ENCODE measurements around the gene SLC30A10. TPM values are rescaled to one million over a fixed set of nuclear protein-coding genes. Genes with fewer than 3 reads are reported as not detected.
A peak's percentile ranks its signal among the peaks of the same experiment; 100 is the strongest.

SLC30A10 gene
- total and polyA plus RNA-seq, 2 of the 13 experiments (the other 11 are each of a cell fraction or from before 2014, with no cell fraction given), result 20.9 to 30.2 TPM

DNA sequence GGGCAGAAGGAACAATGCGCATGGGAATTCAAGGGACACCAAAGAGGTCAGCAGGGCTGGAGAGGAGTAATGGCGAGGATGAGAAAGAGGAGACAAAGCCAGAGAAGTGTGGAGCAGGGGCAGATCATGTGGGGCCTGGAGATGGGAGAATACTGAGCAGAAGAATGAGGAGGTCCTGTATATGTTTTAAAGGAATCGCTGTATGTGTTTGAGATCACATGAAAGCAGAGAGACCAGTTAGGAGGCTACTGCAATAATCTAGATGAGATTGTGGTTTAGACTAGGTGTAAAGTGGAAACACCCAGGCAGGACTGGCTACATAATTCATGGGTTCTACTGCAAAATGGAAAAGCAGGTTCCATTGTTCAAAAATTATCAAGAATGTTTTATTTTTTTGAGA, 33.3 kb upstream of the SLC30A10 start:
- WGBS (ENCODE audit: low lambda C conversion rate), result 81% methylated on average over 2 of the region's 3 CpGs
- Histone ChIP-seq H2AFZ (ENCODE audit: low read length) (no peak overlapping the region), H3K9ac (ENCODE audit: insufficient read depth, low read depth, low read length) (no peak overlapping the region), H3K4me2 (ENCODE audit: low read depth, low read length) (no peak overlapping the region), H3K36me3 (replicated peaks in 1 of 2; ENCODE audit: control insufficient read depth in 1 of 2, insufficient read depth in 2 of 2, low read length in 2 of 2) (no peaks in the 10 kb centered on the region), H4K20me1 (ENCODE audit: insufficient read depth, low read length) (no peaks in the 10 kb centered on the region), H3K27me3 (ENCODE audit: control insufficient read depth in 1 of 2, insufficient read depth in 2 of 2, low read length in 2 of 2) (no peaks in the 10 kb centered on the region), H3K9me3 (ENCODE audit: low read length) (no peaks in the 10 kb centered on the region), H3K27ac (ENCODE audit: extremely low read length, insufficient read depth, low read length) (no peak overlapping the region), H3K4me3 (replicated peaks in 1 of 3; ENCODE audit: insufficient read depth in 1 of 3, low read depth in 2 of 3, low read length in 3 of 3) (no peak overlapping the region), H3K79me2 (ENCODE audit: insufficient read depth, low read length) (no peaks in the 10 kb centered on the region), H3K4me1 (ENCODE audit: insufficient read depth, low read length) (no peaks in the 10 kb centered on the region)
- no peak for ATAC-seq
- BruUV-seq (replicated peaks), result no TSS peak
- ChIA-PET POLR2A (no interaction called here), CTCF (ENCODE audit: low intra/inter-chr PET ratio, low total read pairs) (no interaction called here)
- intact Hi-C loops (cut with micrococcal nuclease; ENCODE audit: unreplicated experiment), result no loop called here
- no peak for FAIRE-seq
- in situ Hi-C loops (cut with HindIII; ENCODE audit: extremely low pct_ligation_motif_present, low pct_unique_long_range_greater_than_20kb), result no loop called here
- TF ChIP-seq YY1 (IDR thresholded peaks at IDR 0.05; ENCODE audit: insufficient read depth, insufficient replicate concordance, low read depth, low read length) (no peak), ZNF224 (CRISPR knock-in tag; IDR thresholded peaks at IDR 0.05) (no peak), PHF5A (CRISPR knock-in tag; IDR thresholded peaks at IDR 0.05; ENCODE audit: low read depth, unreplicated experiment) (no peak)
- TF ChIP-seq, protein P1, sequence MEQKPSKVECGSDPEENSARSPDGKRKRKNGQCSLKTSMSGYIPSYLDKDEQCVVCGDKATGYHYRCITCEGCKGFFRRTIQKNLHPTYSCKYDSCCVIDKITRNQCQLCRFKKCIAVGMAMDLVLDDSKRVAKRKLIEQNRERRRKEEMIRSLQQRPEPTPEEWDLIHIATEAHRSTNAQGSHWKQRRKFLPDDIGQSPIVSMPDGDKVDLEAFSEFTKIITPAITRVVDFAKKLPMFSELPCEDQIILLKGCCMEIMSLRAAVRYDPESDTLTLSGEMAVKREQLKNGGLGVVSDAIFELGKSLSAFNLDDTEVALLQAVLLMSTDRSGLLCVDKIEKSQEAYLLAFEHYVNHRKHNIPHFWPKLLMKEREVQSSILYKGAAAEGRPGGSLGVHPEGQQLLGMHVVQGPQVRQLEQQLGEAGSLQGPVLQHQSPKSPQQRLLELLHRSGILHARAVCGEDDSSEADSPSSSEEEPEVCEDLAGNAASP (CRISPR knock-in tag; IDR thresholded peaks at IDR 0.05; ENCODE audit: borderline replicate concordance), result no peak
- no peak for DNase-seq (ENCODE audit: low spot score)

DNA sequence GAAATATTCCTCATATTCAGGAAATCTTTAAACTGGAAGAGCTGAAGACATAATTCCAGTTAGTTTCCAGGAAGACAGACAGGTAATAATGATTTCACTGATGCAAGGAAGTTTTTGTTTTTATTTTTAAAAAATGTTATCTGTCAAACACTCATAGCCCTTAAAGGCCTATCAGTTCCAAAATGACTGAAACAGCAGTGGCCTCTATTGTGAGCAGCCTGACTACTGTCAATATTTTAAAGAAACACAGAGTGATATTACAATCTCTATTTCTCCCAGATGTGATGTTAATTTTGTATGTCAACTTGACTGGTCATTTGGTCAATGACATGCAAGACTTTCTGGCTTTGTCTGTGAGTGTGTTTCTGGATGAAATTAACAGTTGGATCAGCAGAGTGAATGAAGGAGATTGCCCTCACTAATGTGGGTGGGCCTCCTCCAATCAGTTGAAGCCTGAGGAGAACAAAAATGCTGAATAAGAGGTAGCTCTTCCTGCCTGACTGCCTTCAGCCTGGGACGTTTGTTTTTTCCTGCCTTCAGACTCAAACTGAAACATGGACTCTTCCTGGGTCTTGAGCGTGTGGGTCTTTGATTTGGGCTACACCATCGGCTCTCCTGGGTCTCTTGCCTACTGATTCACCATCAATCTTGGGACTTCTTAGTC, 31.3 kb upstream of the SLC30A10 start:
- POLR2A ChIA-PET, result no interaction called here
- Histone ChIP-seq H3K27ac (ENCODE audit: extremely low read length, insufficient read depth, low read length) (no peak overlapping the region), H3K36me3 (replicated peaks in 1 of 2; ENCODE audit: control insufficient read depth in 1 of 2, insufficient read depth in 2 of 2, low read length in 2 of 2) (no peaks in the 10 kb centered on the region), H3K4me1 (ENCODE audit: insufficient read depth, low read length) (peaks cover 13% of the 10 kb centered on the region; the same call in 1 of the 2 replicates), H4K20me1 (ENCODE audit: insufficient read depth, low read length) (no peaks in the 10 kb centered on the region), H3K9ac (ENCODE audit: insufficient read depth, low read depth, low read length) (no peak overlapping the region), H3K27me3 (ENCODE audit: control insufficient read depth in 1 of 2, insufficient read depth in 2 of 2, low read length in 2 of 2) (no peaks in the 10 kb centered on the region), H3K9me3 (ENCODE audit: low read length) (no peaks in the 10 kb centered on the region), H3K79me2 (ENCODE audit: insufficient read depth, low read length) (no peaks in the 10 kb centered on the region), H3K4me3 (replicated peaks in 1 of 3; ENCODE audit: insufficient read depth in 1 of 3, low read depth in 2 of 3, low read length in 3 of 3) (no peak overlapping the region), H3K4me2 (ENCODE audit: low read depth, low read length) (no peak overlapping the region), H2AFZ (ENCODE audit: low read length) (no peak overlapping the region)
- 30% methylated on average over 3 of the region's 3 CpGs for WGBS (ENCODE audit: low lambda C conversion rate)
- intact Hi-C loops (cut with micrococcal nuclease; ENCODE audit: unreplicated experiment) (no loop called here), in situ Hi-C loops (cut with HindIII; ENCODE audit: extremely low pct_ligation_motif_present, low pct_unique_long_range_greater_than_20kb) (no loop called here)
- no peak for ATAC-seq
- no peak for TF ChIP-seq YY1 (IDR thresholded peaks at IDR 0.05; ENCODE audit: insufficient read depth, insufficient replicate concordance, low read depth, low read length)
- no peak for TF ChIP-seq SMARCE1 (IDR thresholded peaks at IDR 0.05; ENCODE audit: borderline replicate concordance)
- 0 out of 2 replicates have a peak, but pooled peaks have one; percentile 18 for TF ChIP-seq MAFF (IDR thresholded peaks at IDR 0.05; ENCODE audit: low read depth, low read length)
- no TSS peak for BruUV-seq (replicated peaks)
- CTCF ChIA-PET (ENCODE audit: low intra/inter-chr PET ratio, low total read pairs), result no interaction called here
- FAIRE-seq, result no peak
- no peak for DNase-seq (ENCODE audit: low spot score)
